Progenitor cell of endocrine pancreas (in vitro differentiated cells): ENCODE measurements around the gene PLXND1. TPM values are rescaled to one million over a fixed set of nuclear protein-coding genes. Genes with fewer than 3 reads are reported as not detected.

Source experiments
- DNase-seq: peaks from one replicate; pipeline ENCODE4 v3.0.0; 2021; ENCODE audit warnings: low spot score; ENCODE audit not compliant: unreplicated experiment
- H3K27ac Mint-ChIP-seq: 2 replicates; pipeline ENCODE4 v1.8.0; 2021; ENCODE audit warnings: mild to moderate bottlenecking, moderate library complexity, mixed read lengths
- H3K27me3 Mint-ChIP-seq: 2 replicates; pipeline ENCODE4 v1.8.0; 2021; ENCODE audit warnings: mixed read lengths
- H3K36me3 Mint-ChIP-seq: 2 replicates; pipeline ENCODE4 v1.8.0; 2022; ENCODE audit warnings: mixed read lengths; ENCODE audit not compliant: insufficient read depth
- H3K4me1 Mint-ChIP-seq: 2 replicates; pipeline ENCODE4 v1.8.0; 2021; ENCODE audit warnings: low read depth, mixed read lengths
- H3K4me3 Mint-ChIP-seq: 2 replicates; pipeline ENCODE4 v1.8.0; 2021; ENCODE audit warnings: low read depth, mild to moderate bottlenecking, moderate library complexity, mixed read lengths
- H3K9me3 Mint-ChIP-seq: 2 replicates; pipeline ENCODE4 v1.8.0; 2021; ENCODE audit warnings: low read depth, mixed read lengths
- CTCF ChIP-seq: fragments of 200-600 bp; sonication (generic); IDR thresholded peaks from one replicate; pipeline ENCODE4 v1.5.0; 2021; ENCODE audit warnings: antibody characterized with exemption, mild to moderate bottlenecking; ENCODE audit not compliant: unreplicated experiment
- total RNA-seq: library from RNA; stranded (reverse); gene quantifications from 2 replicates; pipeline ENCODE4 v1.2.1, GENCODE V29; 2021

The PLXND1 gene
- total RNA-seq, 1 donor from 2014 or later: 18.0 TPM

GRCh38 chr3:129601713-129602112 lies 4.8 kb downstream of the PLXND1 start:
- Mint-ChIP-seq H3K36me3 (peaks cover 1% of the 10 kb centered on the region), H3K9me3 (no peaks in the 10 kb centered on the region), H3K27ac (no peak overlapping the region)

GRCh38 chr3:129600348-129600747 lies 6.1 kb downstream of the PLXND1 start:
- Mint-ChIP-seq H3K27me3 (peaks cover 35% of the 10 kb centered on the region), H3K27ac (no peak overlapping the region), H3K36me3 (no peaks in the 10 kb centered on the region), H3K4me3 (no peak overlapping the region), H3K9me3 (no peaks in the 10 kb centered on the region), H3K4me1 (peaks cover 12% of the 10 kb centered on the region)
- no peak for DNase-seq
- no peak for TF ChIP-seq CTCF

More at GRCh38 chr3:129601713-129602112, 4.8 kb downstream of the PLXND1 start:
- no peak overlapping the region for H3K4me3 Mint-ChIP-seq
- peaks cover 12% of the 10 kb centered on the region for H3K4me1 Mint-ChIP-seq
- peaks cover 39% of the 10 kb centered on the region for H3K27me3 Mint-ChIP-seq
- no peak for DNase-seq
- no peak for TF ChIP-seq CTCF

- Mint-ChIP-seq H3K27ac (no peak overlapping the region), H3K9me3 (no peaks in the 10 kb centered on the region), H3K4me1 (peaks cover 15% of the 10 kb centered on the region), H3K4me3 (no peak overlapping the region), H3K36me3 (no peaks in the 10 kb centered on the region), H3K27me3 (peaks cover 31% of the 10 kb centered on the region)
- TF ChIP-seq CTCF: no peak
- no peak for DNase-seq
Measured at GRCh38 chr3:129599607-129600006, 6.9 kb downstream of the PLXND1 start.

- H3K27me3 Mint-ChIP-seq: peaks cover 25% of the 10 kb centered on the region
- no peaks in the 10 kb centered on the region for H3K9me3 Mint-ChIP-seq
- H3K27ac Mint-ChIP-seq: no peak overlapping the region
- H3K36me3 Mint-ChIP-seq: no peaks in the 10 kb centered on the region
- DNase-seq: no peak
- H3K4me3 Mint-ChIP-seq: no peak overlapping the region
- TF ChIP-seq CTCF: no peak
- H3K4me1 Mint-ChIP-seq: peaks cover 20% of the 10 kb centered on the region
Measured at GRCh38 chr3:129599073-129599472, 7.4 kb downstream of the PLXND1 start.

- Mint-ChIP-seq H3K36me3 (no peaks in the 10 kb centered on the region), H3K27ac (no peak overlapping the region), H3K27me3 (peaks cover 19% of the 10 kb centered on the region), H3K4me1 (peaks cover 25% of the 10 kb centered on the region), H3K9me3 (no peaks in the 10 kb centered on the region), H3K4me3 (no peak overlapping the region)
- no peak for DNase-seq
- TF ChIP-seq CTCF: no peak
Measured at GRCh38 chr3:129598484-129598883, 8.0 kb downstream of the PLXND1 start.
